ENCODE results near the gene HMGN1.

GRCh38 chr21:39314143-39315027 is 34.5 kb downstream of the HMGN1 start:
- TF ChIP-seq CTCF (conservative IDR thresholded peaks at IDR 0.05; ENCODE audit: low read length) (no peak), EZH2phosphoT487 (IDR thresholded peaks at IDR 0.05; ENCODE audit: borderline replicate concordance) (no peak)

Data from Loucy (cell line).